Skeletal muscle satellite cell (primary cell): ENCODE measurements around the gene WDR5B.

Experiments used
- H3K27me3 ChIP-seq: 2 replicates; pipeline ENCODE4 v1.7.0; 2013; ENCODE audit warnings: low read length; ENCODE audit not compliant: control insufficient read depth, insufficient read depth
- H3K36me3 ChIP-seq: 2 replicates; pipeline ENCODE4 v1.7.0; 2013; ENCODE audit warnings: mild to moderate bottlenecking, control low read depth, low read length; ENCODE audit not compliant: insufficient read depth
- H3K4me1 ChIP-seq: 2 replicates; pipeline ENCODE4 v1.7.0; 2013; ENCODE audit warnings: low read length; ENCODE audit not compliant: control insufficient read depth, insufficient read depth
- H3K4me2 ChIP-seq: 2 replicates; pipeline ENCODE4 v1.7.0; 2013; ENCODE audit warnings: mild to moderate bottlenecking, low read length
- H3K4me3 ChIP-seq: 2 replicates; pipeline ENCODE4 v1.7.0; 2013; ENCODE audit warnings: low read length
- H3K9ac ChIP-seq: 2 replicates; pipeline ENCODE4 v1.7.0; 2013; ENCODE audit warnings: mild to moderate bottlenecking, low read depth, low read length, moderate library complexity
- H3K9me3 ChIP-seq: replicated peaks from 2 replicates; pipeline ENCODE4 v1.7.0; 2013; ENCODE audit warnings: mild to moderate bottlenecking, control low read depth, low read length

Gene WDR5B

GRCh38 chr3:122443090-122443489 lies 27.2 kb upstream of the WDR5B start:
- H3K4me3 ChIP-seq: no peak overlapping the region
- H3K4me2 ChIP-seq: no peak overlapping the region
- H3K27me3 ChIP-seq: no peaks in the 10 kb centered on the region
- no peak overlapping the region for H3K9ac ChIP-seq
- no peaks in the 10 kb centered on the region for H3K4me1 ChIP-seq
- no peaks in the 10 kb centered on the region for H3K9me3 ChIP-seq
- peaks cover 41% of the 10 kb centered on the region for H3K36me3 ChIP-seq

- H3K9ac ChIP-seq: no peak overlapping the region
- no peaks in the 10 kb centered on the region for H3K27me3 ChIP-seq
- peaks cover 66% of the 10 kb centered on the region for H3K36me3 ChIP-seq
- H3K9me3 ChIP-seq: peaks cover 3% of the 10 kb centered on the region
- H3K4me1 ChIP-seq: no peaks in the 10 kb centered on the region
- H3K4me2 ChIP-seq: no peak overlapping the region
- H3K4me3 ChIP-seq: no peak overlapping the region
Observed at GRCh38 chr3:122435950-122436349, 20.1 kb upstream of the WDR5B start.

- H3K9me3 ChIP-seq: no peaks in the 10 kb centered on the region
- H3K4me1 ChIP-seq: no peaks in the 10 kb centered on the region
- H3K36me3 ChIP-seq: peaks cover 62% of the 10 kb centered on the region
- H3K4me2 ChIP-seq: no peak overlapping the region
- no peak overlapping the region for H3K9ac ChIP-seq
- H3K4me3 ChIP-seq: no peak overlapping the region
- no peaks in the 10 kb centered on the region for H3K27me3 ChIP-seq
Observed at GRCh38 chr3:122430371-122430770, 14.5 kb upstream of the WDR5B start.

- H3K4me2 ChIP-seq: no peak overlapping the region
- no peaks in the 10 kb centered on the region for H3K9me3 ChIP-seq
- H3K27me3 ChIP-seq: no peaks in the 10 kb centered on the region
- no peaks in the 10 kb centered on the region for H3K4me1 ChIP-seq
- no peak overlapping the region for H3K4me3 ChIP-seq
- no peak overlapping the region for H3K9ac ChIP-seq
- peaks cover 60% of the 10 kb centered on the region for H3K36me3 ChIP-seq
Observed at GRCh38 chr3:122427857-122428471, 12.1 kb upstream of the WDR5B start.

- Histone ChIP-seq H3K27me3 (no peaks in the 10 kb centered on the region), H3K9ac (no peak overlapping the region), H3K36me3 (peaks cover 37% of the 10 kb centered on the region), H3K4me3 (no peak overlapping the region), H3K9me3 (no peaks in the 10 kb centered on the region), H3K4me2 (no peak overlapping the region), H3K4me1 (no peaks in the 10 kb centered on the region)
Observed at GRCh38 chr3:122421836-122422235, 6.0 kb upstream of the WDR5B start.

GRCh38 chr3:122421101-122421500 lies 5.2 kb upstream of the WDR5B start:
- no peaks in the 10 kb centered on the region for H3K27me3 ChIP-seq
- no peak overlapping the region for H3K9ac ChIP-seq
- no peak overlapping the region for H3K4me3 ChIP-seq
- H3K9me3 ChIP-seq: no peaks in the 10 kb centered on the region
- no peaks in the 10 kb centered on the region for H3K4me1 ChIP-seq
- H3K36me3 ChIP-seq: peaks cover 30% of the 10 kb centered on the region
- no peak overlapping the region for H3K4me2 ChIP-seq

- H3K4me2 ChIP-seq: peak overlapping the region; percentile 89
- no peaks in the 10 kb centered on the region for H3K27me3 ChIP-seq
- H3K36me3 ChIP-seq: peaks cover 3% of the 10 kb centered on the region
- peaks cover 8% of the 10 kb centered on the region for H3K4me1 ChIP-seq
- peak overlapping the region; percentile 89 for H3K9ac ChIP-seq
- no peaks in the 10 kb centered on the region for H3K9me3 ChIP-seq
- H3K4me3 ChIP-seq: peak overlapping the region; percentile 75
Observed at GRCh38 chr3:122416966-122417365, 1.1 kb upstream of the WDR5B start.

- H3K36me3 ChIP-seq: peaks cover under 1% of the 10 kb centered on the region
- peak overlapping the region; percentile 89 for H3K9ac ChIP-seq
- H3K4me3 ChIP-seq: peak overlapping the region; percentile 75
Observed at GRCh38 chr3:122415104-122415744, 638 bp downstream of the WDR5B start.

GRCh38 chr3:122414391-122414790 lies 1.5 kb downstream of the WDR5B start:
- no peaks in the 10 kb centered on the region for H3K27me3 ChIP-seq
- H3K36me3 ChIP-seq: no peaks in the 10 kb centered on the region
- no peak overlapping the region for H3K4me3 ChIP-seq
- H3K4me2 ChIP-seq: peak overlapping the region; percentile 89
- H3K9ac ChIP-seq: no peak overlapping the region
- no peaks in the 10 kb centered on the region for H3K9me3 ChIP-seq
- peaks cover 8% of the 10 kb centered on the region for H3K4me1 ChIP-seq

More at GRCh38 chr3:122415104-122415744, 638 bp downstream of the WDR5B start:
- Histone ChIP-seq H3K27me3 (no peaks in the 10 kb centered on the region), H3K4me2 (peak overlapping the region; percentile 89), H3K4me1 (peaks cover 8% of the 10 kb centered on the region), H3K9me3 (no peaks in the 10 kb centered on the region)

GRCh38 chr3:122410639-122411038 lies 5.2 kb downstream of the WDR5B start:
- no peak overlapping the region for H3K9ac ChIP-seq
- no peak overlapping the region for H3K4me3 ChIP-seq
- H3K36me3 ChIP-seq: peaks cover 5% of the 10 kb centered on the region
- H3K4me2 ChIP-seq: no peak overlapping the region
- H3K27me3 ChIP-seq: no peaks in the 10 kb centered on the region
- no peaks in the 10 kb centered on the region for H3K9me3 ChIP-seq
- H3K4me1 ChIP-seq: peaks cover 8% of the 10 kb centered on the region

GRCh38 chr3:122410111-122410510 lies 5.8 kb downstream of the WDR5B start:
- Histone ChIP-seq H3K4me1 (peaks cover 5% of the 10 kb centered on the region), H3K9ac (no peak overlapping the region), H3K9me3 (no peaks in the 10 kb centered on the region), H3K36me3 (peaks cover 10% of the 10 kb centered on the region), H3K4me3 (no peak overlapping the region), H3K27me3 (no peaks in the 10 kb centered on the region), H3K4me2 (no peak overlapping the region)

GRCh38 chr3:122409446-122409845 lies 6.4 kb downstream of the WDR5B start:
- Histone ChIP-seq H3K27me3 (no peaks in the 10 kb centered on the region), H3K4me3 (no peak overlapping the region), H3K36me3 (peaks cover 11% of the 10 kb centered on the region), H3K9ac (no peak overlapping the region), H3K4me2 (no peak overlapping the region), H3K9me3 (no peaks in the 10 kb centered on the region), H3K4me1 (no peaks in the 10 kb centered on the region)
